ENCODE results near the gene KCNQ4.

KCNQ4 gene

GRCh38 chr1:40755067-40755466 lies 28.5 kb upstream of the KCNQ4 start:
- no peak for DNase-seq

- no peak for DNase-seq
Measured at GRCh38 chr1:40756523-40756922, 27.1 kb upstream of the KCNQ4 start.

GRCh38 chr1:40757084-40757483 lies 26.5 kb upstream of the KCNQ4 start:
- DNase-seq: no peak

- DNase-seq: no peak
Measured at GRCh38 chr1:40758004-40758403, 25.6 kb upstream of the KCNQ4 start.

- no peak for DNase-seq
Measured at GRCh38 chr1:40758578-40759343, 24.8 kb upstream of the KCNQ4 start.

GRCh38 chr1:40760984-40761383 lies 22.6 kb upstream of the KCNQ4 start:
- DNase-seq: no peak

GRCh38 chr1:40762144-40762923 lies 21.3 kb upstream of the KCNQ4 start:
- no peak for DNase-seq

GRCh38 chr1:40763742-40764532 lies 19.6 kb upstream of the KCNQ4 start:
- no peak for DNase-seq

- no peak for DNase-seq
Measured at GRCh38 chr1:40764981-40765380, 18.6 kb upstream of the KCNQ4 start.

- no peak for DNase-seq
Measured at GRCh38 chr1:40766017-40766416, 17.6 kb upstream of the KCNQ4 start.

GRCh38 chr1:40766560-40766959 lies 17.0 kb upstream of the KCNQ4 start:
- no peak for DNase-seq

GRCh38 chr1:40768146-40768990 lies 15.2 kb upstream of the KCNQ4 start:
- DNase-seq: no peak

GRCh38 chr1:40769815-40770214 lies 13.8 kb upstream of the KCNQ4 start:
- DNase-seq: no peak

- no peak for DNase-seq
Measured at GRCh38 chr1:40770296-40771070, 13.1 kb upstream of the KCNQ4 start.

GRCh38 chr1:40772146-40772955 lies 11.2 kb upstream of the KCNQ4 start:
- DNase-seq: no peak

GRCh38 chr1:40773748-40774265 lies 9.8 kb upstream of the KCNQ4 start:
- DNase-seq: no peak

- no peak for DNase-seq
Measured at GRCh38 chr1:40774266-40774998, 9.2 kb upstream of the KCNQ4 start.

GRCh38 chr1:40776236-40777072 lies 7.1 kb upstream of the KCNQ4 start:
- DNase-seq: no peak

All from DMS79 (cell line).